ENCODE data around the gene TEX48. TPM values are rescaled to one million over a fixed set of nuclear protein-coding genes. Genes with fewer than 3 reads are reported as not detected.
A peak's percentile ranks its signal among the peaks of the same experiment; 100 is the strongest.

TEX48 gene
- total RNA-seq, 2 experiments from 2014 or later, result 0.57 to 1.2 TPM

DNA sequence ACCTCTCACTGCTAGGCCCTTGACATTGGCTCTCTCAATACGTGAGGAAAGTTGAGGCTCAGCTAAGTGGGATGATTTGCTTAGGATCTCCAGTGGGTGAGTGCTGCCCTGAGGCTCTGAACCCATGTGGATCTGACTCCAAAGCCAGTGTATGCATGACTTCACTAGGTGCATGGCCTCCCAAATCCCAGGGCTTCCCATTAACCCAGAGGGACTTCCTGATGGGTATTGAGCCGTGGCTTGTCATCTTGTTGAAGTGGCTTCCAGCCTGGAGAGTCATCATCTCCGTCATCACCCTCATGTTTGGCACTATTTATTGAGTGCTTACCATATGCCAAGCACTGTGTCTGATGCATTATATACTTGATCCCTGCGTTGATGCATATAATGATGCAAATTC is 37.3 kb upstream of the TEX48 start:
- Mint-ChIP-seq H3K4me3 (peak overlapping the region; percentile 17), H3K27me3 (no peaks in the 10 kb centered on the region), H3K9me3 (no peaks in the 10 kb centered on the region), H3K27ac (peak overlapping the region; percentile 80), H3K4me1 (ENCODE audit: low read depth) (peaks cover 63% of the 10 kb centered on the region), H3K36me3 (peaks cover 10% of the 10 kb centered on the region)
- POLR2A ChIA-PET, result interaction anchor here (0.6 to 4.0 kb wide), 8 partner anchors 12 to 211 kb away, joined by 3 to 57 read pairs (median 4); partner anchors contain the start of gene TNFSF8
- CTCF ChIA-PET, result interaction anchor here (0.7 to 1.8 kb wide), 10 partner anchors 16 to 295 kb away, joined by 3 to 11 read pairs (median 4); no protein-coding TSS in a partner anchor
- no peak for DNase-seq
- intact Hi-C loops (cut with micrococcal nuclease), result loop anchor here (1.0 kb wide), 5 partner anchors 13 to 287 kb away; partner anchors contain the start of gene TEX48

DNA sequence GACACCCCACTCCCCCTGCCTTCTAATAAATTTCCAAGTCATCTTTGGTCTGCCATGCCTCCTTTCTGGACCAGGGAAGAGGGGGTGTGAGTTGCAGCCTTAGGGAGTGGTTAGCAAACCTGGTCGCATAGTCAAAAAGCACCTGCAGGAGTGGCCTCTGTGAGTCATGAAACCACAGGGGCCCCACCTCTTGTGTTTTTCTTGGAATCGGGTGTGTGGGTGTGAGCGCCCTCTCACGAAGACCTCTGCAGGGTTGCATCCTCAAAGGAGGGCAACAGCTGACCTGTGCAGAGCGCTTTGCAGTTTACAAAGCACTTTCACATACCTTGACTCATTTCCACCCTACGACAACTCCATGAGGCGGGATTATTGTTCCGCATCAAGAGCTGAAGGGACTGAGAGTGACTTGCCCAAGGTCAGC is 36.8 kb upstream of the TEX48 start:
- Mint-ChIP-seq H3K27ac (peak overlapping the region; percentile 80), H3K9me3 (no peaks in the 10 kb centered on the region), H3K27me3 (no peaks in the 10 kb centered on the region), H3K36me3 (peaks cover 10% of the 10 kb centered on the region), H3K4me1 (ENCODE audit: low read depth) (peaks cover 63% of the 10 kb centered on the region), H3K4me3 (peak overlapping the region; percentile 17)
- ChIA-PET CTCF (interaction anchor here (0.7 to 1.8 kb wide), 11 partner anchors 17 to 296 kb away, joined by 3 to 11 read pairs (median 4); no protein-coding TSS in a partner anchor), POLR2A (interaction anchor here (0.6 to 4.0 kb wide), 8 partner anchors 12 to 212 kb away, joined by 3 to 57 read pairs (median 4); partner anchors contain the start of gene TNFSF8)
- peak; percentile 97 for DNase-seq
- intact Hi-C loops (cut with micrococcal nuclease), result loop anchor here (1.0 kb wide), 7 partner anchors 10 to 287 kb away; partner anchors contain the start of gene TEX48

DNA sequence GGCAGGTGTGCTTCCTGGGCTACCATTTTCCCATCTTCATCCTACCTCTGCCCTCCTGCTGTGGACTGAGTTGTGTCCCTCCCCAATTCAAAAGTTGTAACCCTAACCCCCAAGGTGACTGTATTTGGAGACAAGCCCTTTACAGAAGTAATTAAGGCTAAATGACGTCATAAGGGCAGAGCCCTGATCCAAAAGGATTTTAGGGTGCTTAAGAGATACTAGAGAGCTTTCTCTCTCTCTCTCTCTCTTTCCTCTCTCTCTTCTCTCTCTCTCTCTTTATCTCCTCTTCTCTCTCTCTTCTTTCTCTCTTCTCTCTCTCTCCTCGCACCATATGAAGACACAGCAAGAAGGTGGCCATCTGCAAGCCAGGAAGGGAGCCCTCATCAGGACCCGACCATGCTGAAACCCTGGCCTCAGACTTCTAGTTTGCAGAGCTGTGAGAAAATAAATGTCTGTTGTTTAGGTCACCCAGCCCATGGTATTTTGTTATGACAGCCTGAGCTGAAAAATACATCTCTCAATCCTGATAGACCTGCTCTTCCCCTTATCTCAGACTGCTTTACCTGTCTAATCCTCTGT is 36.0 kb upstream of the TEX48 start:
- H3K27ac Mint-ChIP-seq, result peak overlapping the region; percentile 80
- no peak for DNase-seq
- H3K27me3 Mint-ChIP-seq, result no peaks in the 10 kb centered on the region
- H3K9me3 Mint-ChIP-seq, result no peaks in the 10 kb centered on the region
- POLR2A ChIA-PET, result interaction anchor here (0.6 to 4.0 kb wide), 6 partner anchors 11 to 491 kb away, joined by 3 to 57 read pairs (median 6); no protein-coding TSS in a partner anchor
- peaks cover 63% of the 10 kb centered on the region for H3K4me1 Mint-ChIP-seq (ENCODE audit: low read depth)
- CTCF ChIA-PET, result interaction anchor here (1.0 to 1.8 kb wide), 6 partner anchors 19 to 297 kb away, joined by 3 to 11 read pairs (median 4); no protein-coding TSS in a partner anchor
- H3K36me3 Mint-ChIP-seq, result peaks cover 10% of the 10 kb centered on the region
- no peak overlapping the region for H3K4me3 Mint-ChIP-seq
- intact Hi-C loops (cut with micrococcal nuclease), result loop anchor here (1.0 kb wide), 2 partner anchors 9 to 20 kb away; no protein-coding TSS in a partner anchor

DNA sequence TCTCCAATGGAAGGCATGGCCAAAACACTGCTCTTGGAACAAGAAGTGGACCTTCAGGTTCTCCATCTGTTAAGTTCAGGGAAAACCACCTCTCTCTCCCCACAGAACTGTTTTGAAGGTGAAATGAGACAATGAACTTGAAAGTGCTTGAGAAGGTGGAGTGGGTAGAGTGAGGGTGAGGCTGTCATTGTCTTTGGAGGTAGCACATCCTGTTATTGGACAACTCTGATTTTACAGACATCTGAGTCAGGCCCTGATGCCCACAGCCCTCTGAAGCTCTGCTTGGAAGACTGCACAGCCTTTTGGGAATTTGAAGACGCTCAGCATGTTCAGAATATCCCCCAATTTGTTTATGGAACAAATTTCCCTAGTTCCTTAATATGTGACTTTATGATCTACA is 27.6 kb upstream of the TEX48 start:
- Mint-ChIP-seq H3K27ac (peak overlapping the region; percentile 38), H3K4me1 (ENCODE audit: low read depth) (peaks cover 36% of the 10 kb centered on the region), H3K4me3 (no peak overlapping the region), H3K36me3 (no peaks in the 10 kb centered on the region), H3K27me3 (no peaks in the 10 kb centered on the region), H3K9me3 (no peaks in the 10 kb centered on the region)
- intact Hi-C loops (cut with micrococcal nuclease), result loop anchor here (1.0 kb wide), 2 partner anchors 9 to 11 kb away; no protein-coding TSS in a partner anchor
- ChIA-PET POLR2A (no interaction called here), CTCF (interaction anchor here (1.0 kb wide), 1 partner anchor 197 kb away, joined by 5 read pairs; no protein-coding TSS in a partner anchor)
- DNase-seq, result no peak

DNA sequence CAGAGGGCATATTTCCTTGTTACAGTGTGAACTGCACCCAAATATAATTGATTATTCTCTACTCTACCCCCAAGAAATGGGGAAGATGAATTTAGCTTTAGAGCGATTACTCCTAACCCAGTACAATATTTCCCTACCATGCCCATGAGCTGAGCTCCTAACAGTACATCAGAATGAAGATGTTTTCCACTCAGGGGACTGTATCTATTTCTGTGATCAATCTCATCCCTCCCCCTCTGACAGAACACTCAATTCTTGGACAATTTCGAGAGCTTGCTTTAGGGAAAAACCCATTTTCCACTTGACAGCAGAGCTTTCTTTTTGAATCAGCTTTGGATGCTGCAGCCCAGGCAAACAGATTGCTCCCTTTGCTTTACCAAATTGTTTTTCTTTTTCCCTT is 24.7 kb upstream of the TEX48 start:
- no peaks in the 10 kb centered on the region for H3K9me3 Mint-ChIP-seq
- DNase-seq, result no peak
- peak overlapping the region; percentile 42 for H3K4me3 Mint-ChIP-seq
- H3K4me1 Mint-ChIP-seq (ENCODE audit: low read depth), result peaks cover 39% of the 10 kb centered on the region
- ChIA-PET POLR2A (interaction anchor here (0.8 to 3.6 kb wide), 9 partner anchors 8 to 283 kb away, joined by 3 to 14 read pairs (median 6); no protein-coding TSS in a partner anchor), CTCF (interaction anchor here (0.6 to 3.0 kb wide), 7 partner anchors 9 to 308 kb away, joined by 3 to 14 read pairs (median 3); no protein-coding TSS in a partner anchor)
- H3K36me3 Mint-ChIP-seq, result peaks cover 3% of the 10 kb centered on the region
- intact Hi-C loops (cut with micrococcal nuclease), result no loop called here
- H3K27me3 Mint-ChIP-seq, result no peaks in the 10 kb centered on the region
- H3K27ac Mint-ChIP-seq, result peak overlapping the region; percentile 68

DNA sequence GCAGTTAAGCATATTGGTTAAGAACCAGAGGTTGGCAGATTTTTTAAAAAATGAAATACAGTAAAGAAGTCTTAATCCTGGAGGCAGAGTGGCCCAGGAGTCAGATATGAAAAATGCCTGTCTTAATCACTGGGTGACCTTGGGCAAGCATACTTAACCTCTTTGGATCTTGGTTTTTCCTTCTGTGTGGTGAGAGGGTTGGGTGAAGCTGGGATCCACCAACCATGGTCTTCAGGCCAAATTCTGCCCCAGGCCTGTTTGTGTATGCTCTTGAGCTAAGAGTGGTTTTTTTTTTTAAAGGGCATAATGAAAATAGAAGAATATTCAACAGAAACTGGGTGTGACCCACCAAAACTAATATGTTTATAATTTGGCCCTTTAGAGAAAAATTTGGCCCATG is 20.0 kb upstream of the TEX48 start:
- POLR2A ChIA-PET, result no interaction called here
- CTCF ChIA-PET, result no interaction called here
- no peak overlapping the region for H3K4me3 Mint-ChIP-seq
- peak overlapping the region; percentile 14 for H3K27ac Mint-ChIP-seq
- peaks cover 49% of the 10 kb centered on the region for H3K4me1 Mint-ChIP-seq (ENCODE audit: low read depth)
- intact Hi-C loops (cut with micrococcal nuclease), result no loop called here
- H3K36me3 Mint-ChIP-seq, result peaks cover 5% of the 10 kb centered on the region
- no peaks in the 10 kb centered on the region for H3K9me3 Mint-ChIP-seq
- DNase-seq, result no peak
- H3K27me3 Mint-ChIP-seq, result peaks cover 2% of the 10 kb centered on the region

DNA sequence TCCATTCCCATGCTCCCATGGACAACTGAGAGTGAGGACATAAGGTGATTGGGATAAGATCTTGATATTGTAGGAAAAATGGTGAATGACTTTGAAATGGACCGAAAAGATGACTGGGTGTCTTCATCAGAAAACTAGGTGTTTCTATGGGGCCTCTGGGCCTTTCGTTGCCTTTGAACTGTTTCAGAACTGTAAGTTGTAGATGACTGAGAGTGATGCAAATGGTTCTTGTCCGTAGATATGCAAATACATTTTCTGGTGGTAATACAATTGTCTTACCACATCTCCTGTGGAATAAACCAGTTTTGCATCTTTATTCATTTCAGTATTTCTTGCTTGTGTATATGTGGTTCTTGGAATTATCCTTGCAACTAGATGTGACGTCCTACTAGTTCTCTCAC is 16.0 kb upstream of the TEX48 start:
- peak; percentile 68 for DNase-seq
- ChIA-PET CTCF (interaction anchor here (1.0 to 2.7 kb wide), 9 partner anchors 8 to 307 kb away, joined by 3 to 14 read pairs (median 7); no protein-coding TSS in a partner anchor), POLR2A (interaction anchor here (0.6 to 6.0 kb wide), 16 partner anchors 8 to 310 kb away, joined by 3 to 57 read pairs (median 5); no protein-coding TSS in a partner anchor)
- Mint-ChIP-seq H3K27ac (peak overlapping the region; percentile 99), H3K9me3 (no peaks in the 10 kb centered on the region), H3K4me1 (ENCODE audit: low read depth) (peaks cover 78% of the 10 kb centered on the region), H3K27me3 (peaks cover 2% of the 10 kb centered on the region), H3K4me3 (peak overlapping the region; percentile 63), H3K36me3 (peaks cover 5% of the 10 kb centered on the region)
- intact Hi-C loops (cut with micrococcal nuclease), result loop anchor here (1.0 to 5.0 kb wide), 9 partner anchors 8 to 509 kb away; no protein-coding TSS in a partner anchor

DNA sequence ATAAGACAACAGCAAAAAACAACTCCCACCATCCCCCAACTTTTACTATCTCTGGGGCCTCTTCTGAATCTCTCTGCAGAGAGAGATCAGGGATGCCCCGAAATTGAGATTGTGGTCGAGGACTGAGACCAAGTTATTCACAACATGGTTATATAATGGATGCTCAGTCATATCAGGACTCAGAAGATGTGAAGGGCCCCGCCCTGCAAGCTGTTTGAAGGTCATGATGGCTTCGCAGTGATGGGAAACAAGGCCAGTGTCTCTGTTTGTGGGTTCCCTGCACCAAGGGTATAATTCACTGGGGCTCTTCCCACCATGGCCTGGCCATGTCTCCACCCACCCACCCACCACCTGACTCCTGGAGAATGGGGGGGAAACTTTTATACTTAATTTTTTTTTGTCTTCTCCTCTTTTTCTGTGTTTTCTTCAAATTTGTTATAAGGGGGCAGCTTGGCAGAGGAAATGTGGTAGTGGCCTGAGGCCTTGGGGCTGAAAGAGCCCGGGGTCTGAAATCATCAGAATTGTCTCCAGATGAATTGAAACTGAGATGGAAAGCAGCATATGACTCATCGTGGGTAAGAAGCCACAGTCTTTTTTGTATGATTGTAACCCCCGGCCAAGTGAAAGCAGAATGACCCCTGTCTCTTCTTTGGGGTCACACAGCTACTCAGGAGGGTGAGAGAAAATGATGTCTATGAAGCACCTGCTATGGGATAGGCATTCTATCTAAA is 15.0 kb upstream of the TEX48 start:
- ChIA-PET POLR2A (interaction anchor here (1.0 to 6.0 kb wide), 12 partner anchors 9 to 311 kb away, joined by 3 to 57 read pairs (median 6); partner anchors contain the start of gene TNFSF8), CTCF (interaction anchor here (0.8 to 2.7 kb wide), 7 partner anchors 9 to 308 kb away, joined by 3 to 14 read pairs (median 3); no protein-coding TSS in a partner anchor)
- H3K9me3 Mint-ChIP-seq, result no peaks in the 10 kb centered on the region
- DNase-seq, result peak; percentile 88
- H3K27ac Mint-ChIP-seq, result peak overlapping the region; percentile 99
- peaks cover 2% of the 10 kb centered on the region for H3K27me3 Mint-ChIP-seq
- H3K4me3 Mint-ChIP-seq, result peak overlapping the region; percentile 42
- H3K4me1 Mint-ChIP-seq (ENCODE audit: low read depth), result peaks cover 87% of the 10 kb centered on the region
- intact Hi-C loops (cut with micrococcal nuclease), result loop anchor here (1.0 to 5.0 kb wide), 4 partner anchors 38 to 510 kb away; no protein-coding TSS in a partner anchor
- peaks cover 2% of the 10 kb centered on the region for H3K36me3 Mint-ChIP-seq

DNA sequence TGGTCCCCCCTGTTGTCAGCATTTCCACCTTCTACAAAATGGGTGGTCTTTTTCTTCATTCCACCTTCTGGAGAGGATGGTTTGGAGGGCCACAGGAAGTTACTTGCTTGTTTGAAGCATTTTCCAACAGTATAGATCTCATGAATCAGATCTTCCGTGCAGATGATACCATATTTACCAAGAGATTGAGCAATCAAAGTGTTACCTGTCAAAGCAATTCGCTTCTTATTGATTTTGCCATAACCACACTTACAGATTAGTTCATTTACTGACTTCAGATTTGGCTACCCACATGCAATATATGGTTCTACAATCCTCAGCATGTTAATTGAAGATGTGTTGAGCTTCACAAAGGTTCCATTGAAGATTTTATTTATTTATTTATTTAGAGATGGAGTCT is 14.0 kb upstream of the TEX48 start:
- intact Hi-C loops (cut with micrococcal nuclease), result loop anchor here (5.0 kb wide), 1 partner anchor 511 kb away; no protein-coding TSS in a partner anchor
- Mint-ChIP-seq H3K4me3 (no peak overlapping the region), H3K9me3 (no peaks in the 10 kb centered on the region), H3K36me3 (peaks cover 3% of the 10 kb centered on the region), H3K27ac (peak overlapping the region; percentile 99), H3K4me1 (ENCODE audit: low read depth) (peaks cover 91% of the 10 kb centered on the region), H3K27me3 (peaks cover 2% of the 10 kb centered on the region)
- no peak for DNase-seq
- POLR2A ChIA-PET, result interaction anchor here (1.4 to 6.0 kb wide), 5 partner anchors 10 to 262 kb away, joined by 3 to 57 read pairs (median 7); partner anchors contain the start of gene TNFSF8
- CTCF ChIA-PET, result interaction anchor here (1.7 kb wide), 1 partner anchor 15 kb away, joined by 5 read pairs; no protein-coding TSS in a partner anchor

DNA sequence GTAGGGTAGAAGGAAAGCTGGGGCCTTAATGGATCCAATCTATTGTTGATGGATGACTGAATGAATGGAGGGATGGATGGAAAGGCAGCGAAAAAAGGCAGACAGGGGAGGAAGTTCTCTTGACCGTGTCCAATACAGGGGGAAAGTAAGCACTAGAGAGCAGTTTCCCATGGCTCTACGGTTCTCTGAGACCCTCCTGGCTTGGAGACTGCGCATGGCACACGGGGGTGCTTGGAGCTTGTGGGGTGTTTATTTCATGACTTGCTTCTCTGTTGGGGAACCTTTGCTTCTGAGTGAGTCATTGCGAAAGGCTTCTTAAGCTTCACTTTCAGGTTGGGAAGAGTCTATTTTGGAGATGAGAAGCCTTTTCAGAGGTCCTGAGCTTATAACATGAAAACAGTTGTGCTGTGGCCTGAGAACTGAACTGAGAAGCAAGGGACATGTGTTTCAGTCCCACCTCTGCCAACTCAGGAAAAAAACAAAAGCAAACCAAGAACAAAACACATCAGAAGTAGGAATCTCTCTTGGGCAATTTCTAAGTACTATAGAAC is 12.8 kb upstream of the TEX48 start:
- no peak overlapping the region for H3K4me3 Mint-ChIP-seq
- intact Hi-C loops (cut with micrococcal nuclease), result loop anchor here (5.0 kb wide), 2 partner anchors 133 to 513 kb away; no protein-coding TSS in a partner anchor
- POLR2A ChIA-PET, result interaction anchor here (0.7 to 6.0 kb wide), 5 partner anchors 12 to 306 kb away, joined by 3 to 57 read pairs (median 4); no protein-coding TSS in a partner anchor
- peak; percentile 48 for DNase-seq
- no peaks in the 10 kb centered on the region for H3K9me3 Mint-ChIP-seq
- peaks cover 94% of the 10 kb centered on the region for H3K4me1 Mint-ChIP-seq (ENCODE audit: low read depth)
- peaks cover 5% of the 10 kb centered on the region for H3K36me3 Mint-ChIP-seq
- CTCF ChIA-PET, result interaction anchor here (1.0 to 5.7 kb wide), 6 partner anchors 9 to 320 kb away, joined by 3 to 24 read pairs (median 4); no protein-coding TSS in a partner anchor
- H3K27ac Mint-ChIP-seq, result peak overlapping the region; percentile 59
- peaks cover 2% of the 10 kb centered on the region for H3K27me3 Mint-ChIP-seq

DNA sequence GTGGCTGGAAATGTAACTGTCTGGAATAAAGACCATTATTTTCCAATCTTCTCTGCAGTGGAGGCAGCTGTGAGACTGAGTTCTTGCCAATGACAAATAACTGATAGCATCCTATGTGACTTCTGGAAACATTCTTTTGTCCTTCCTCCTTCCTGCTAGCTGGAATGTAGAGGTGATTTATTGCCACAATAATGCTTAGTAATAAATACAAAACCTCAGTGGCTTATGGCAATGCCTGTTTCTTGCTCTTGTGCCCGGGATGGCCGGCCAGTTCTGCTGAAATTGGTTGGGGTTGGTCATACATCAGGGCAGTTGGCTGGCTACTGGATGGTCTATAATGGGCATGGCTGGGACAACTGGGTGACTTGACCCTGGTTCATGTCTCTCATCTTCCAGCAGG is 12.2 kb upstream of the TEX48 start:
- Mint-ChIP-seq H3K36me3 (peaks cover 4% of the 10 kb centered on the region), H3K4me3 (no peak overlapping the region)
- intact Hi-C loops (cut with micrococcal nuclease), result loop anchor here (5.0 kb wide), 1 partner anchor 133 kb away; no protein-coding TSS in a partner anchor

More for the DNA sequence above, 12.2 kb upstream of the TEX48 start:
- Mint-ChIP-seq H3K9me3 (no peaks in the 10 kb centered on the region), H3K27ac (peak overlapping the region; percentile 62), H3K4me1 (ENCODE audit: low read depth) (peaks cover 89% of the 10 kb centered on the region), H3K27me3 (no peaks in the 10 kb centered on the region)
- POLR2A ChIA-PET, result interaction anchor here (1.0 to 4.9 kb wide), 3 partner anchors 12 to 306 kb away, joined by 3 to 28 read pairs (median 4); partner anchors contain the start of gene TNFSF8
- DNase-seq, result no peak
- CTCF ChIA-PET, result interaction anchor here (0.8 to 5.7 kb wide), 7 partner anchors 8 to 320 kb away, joined by 4 to 55 read pairs (median 5); partner anchors contain the start of gene TEX48
